GM12874 (cell line): Measurements from ENCODE around the gene DAZAP1.

Experiments
- CTCF ChIP-seq: IDR thresholded peaks from 2 replicates; pipeline ENCODE4 v1.5.1; 2011; ENCODE audit warnings: low read depth, mild to moderate bottlenecking, control low read depth, low read length, moderate library complexity; ENCODE audit not compliant: insufficient read depth

Gene DAZAP1

GRCh38 chr19:1441677-1442438 lies 34.5 kb downstream of the DAZAP1 start:
- no peak for TF ChIP-seq CTCF

- TF ChIP-seq CTCF = peak; percentile 98
These were observed 38.0 kb downstream of the DAZAP1 start for GRCh38 chr19:1445185-1445931.

GRCh38 chr19:1445932-1446712 lies 38.7 kb downstream of the DAZAP1 start:
- no peak for TF ChIP-seq CTCF

GRCh38 chr19:1446713-1447481 lies 39.5 kb downstream of the DAZAP1 start:
- TF ChIP-seq CTCF = no peak

- TF ChIP-seq CTCF = no peak
These were observed 40.1 kb downstream of the DAZAP1 start for GRCh38 chr19:1447504-1447903.

GRCh38 chr19:1447944-1448343 lies 40.6 kb downstream of the DAZAP1 start:
- TF ChIP-seq CTCF = no peak
